Ectodermal cell (in vitro differentiated cells): ENCODE measurements around the gene CLEC20A.

Experiments
- H3K27ac ChIP-seq: 2 replicates; pipeline ENCODE4 v1.7.0; 2013; ENCODE audit warnings: mild to moderate bottlenecking, low read depth, low read length; ENCODE audit not compliant: insufficient read depth, poor library complexity, severe bottlenecking
- H3K27me3 ChIP-seq: 2 replicates; pipeline ENCODE4 v1.7.0; 2013; ENCODE audit warnings: mild to moderate bottlenecking, low read length; ENCODE audit not compliant: insufficient read depth, control insufficient read depth, poor library complexity, severe bottlenecking
- H3K36me3 ChIP-seq: one replicate; pipeline ENCODE4 v1.7.0; 2013; ENCODE audit warnings: low read length; ENCODE audit not compliant: control insufficient read depth, insufficient read depth
- H3K4me1 ChIP-seq: one replicate; pipeline ENCODE4 v1.7.0; 2013; ENCODE audit warnings: low read length; ENCODE audit not compliant: control insufficient read depth, insufficient read depth
- H3K4me3 ChIP-seq: 2 replicates; pipeline ENCODE4 v1.7.0; 2013; ENCODE audit warnings: low read depth, low read length, control low read depth; ENCODE audit not compliant: insufficient read depth
- H3K9me3 ChIP-seq: 2 replicates; pipeline ENCODE4 v1.7.0; 2013; ENCODE audit warnings: mild to moderate bottlenecking, low read length, moderate library complexity; ENCODE audit not compliant: control insufficient read depth
- whole genome bisulfite sequencing, 2 experiments: methylation state at CpG; one replicate each; pipeline ENCODE4 v1.1.7; 2013; ENCODE audit warnings: missing lambda C conversion rate in 2 of 2; 5-methylcytosine and 5-hydroxymethylcytosine counted together

The CLEC20A gene

DNA sequence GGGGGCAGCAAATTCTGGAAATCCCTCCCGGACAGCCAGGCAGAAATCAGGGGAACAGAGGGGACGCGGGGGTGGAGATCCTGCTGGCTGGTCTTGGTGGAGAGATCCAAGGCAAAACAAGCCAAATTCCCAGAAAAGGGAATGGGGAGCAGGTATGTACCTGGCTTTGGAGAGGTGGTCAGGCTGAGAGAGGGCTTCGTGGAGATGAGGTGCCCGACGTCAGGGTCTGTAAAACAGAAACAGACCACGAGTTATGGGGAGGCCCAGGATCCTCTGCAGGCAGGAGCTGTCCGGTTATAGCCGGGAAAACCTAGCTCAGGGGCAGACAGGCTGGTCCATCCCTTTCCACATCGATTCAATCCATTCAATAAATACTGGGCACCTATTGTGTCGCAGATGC lies 4.4 kb downstream of the CLEC20A start:
- Histone ChIP-seq H3K9me3 (no peaks in the 10 kb centered on the region), H3K4me3 (no peak overlapping the region), H3K4me1 (no peaks in the 10 kb centered on the region), H3K27ac (no peak overlapping the region), H3K36me3 (no peaks in the 10 kb centered on the region), H3K27me3 (no peaks in the 10 kb centered on the region)
- WGBS, 2 experiments = 94 to 95% methylated on average over 11 of the region's 11 CpGs

- Histone ChIP-seq H3K9me3 (no peaks in the 10 kb centered on the region), H3K36me3 (no peaks in the 10 kb centered on the region), H3K27ac (no peak overlapping the region), H3K27me3 (no peaks in the 10 kb centered on the region), H3K4me1 (no peaks in the 10 kb centered on the region), H3K4me3 (no peak overlapping the region)
- WGBS, 2 experiments = 86 to 92% methylated on average over 4 of the region's 4 CpGs
These were observed 5.0 kb downstream of the CLEC20A start for GRCh38 chr1:178491721-178492120.

DNA sequence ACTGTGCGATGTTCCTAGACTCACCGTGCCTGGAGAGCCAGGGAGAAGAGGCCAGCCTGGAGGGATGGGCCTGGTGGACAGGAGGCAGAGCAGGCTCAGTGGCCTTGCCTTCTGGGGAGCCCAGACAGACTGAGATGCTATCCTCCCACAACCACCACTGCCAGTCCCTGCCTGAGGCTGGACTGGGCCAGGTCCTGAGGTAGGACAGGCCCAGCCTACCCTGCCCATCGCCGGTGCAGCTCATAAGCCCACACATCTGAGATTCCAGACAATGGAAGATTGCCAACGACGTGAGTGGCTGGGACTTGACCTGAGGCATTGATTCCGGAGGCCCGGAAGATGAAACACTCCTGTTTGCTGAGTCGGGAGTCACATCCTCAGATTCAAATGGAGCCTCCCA lies 5.8 kb downstream of the CLEC20A start:
- no peaks in the 10 kb centered on the region for H3K4me1 ChIP-seq
- no peaks in the 10 kb centered on the region for H3K36me3 ChIP-seq
- 92 to 95% methylated on average over 9 of the region's 9 CpGs for WGBS, 2 experiments
- no peak overlapping the region for H3K4me3 ChIP-seq
- no peak overlapping the region for H3K27ac ChIP-seq
- no peaks in the 10 kb centered on the region for H3K9me3 ChIP-seq
- no peaks in the 10 kb centered on the region for H3K27me3 ChIP-seq

- no peak overlapping the region for H3K4me3 ChIP-seq
- H3K36me3 ChIP-seq = no peaks in the 10 kb centered on the region
- no peaks in the 10 kb centered on the region for H3K9me3 ChIP-seq
- H3K27ac ChIP-seq = no peak overlapping the region
- no peaks in the 10 kb centered on the region for H3K4me1 ChIP-seq
- WGBS, 2 experiments = 95 to 98% methylated on average over 8 of the region's 8 CpGs
- H3K27me3 ChIP-seq = no peaks in the 10 kb centered on the region
These were observed 6.6 kb downstream of the CLEC20A start for GRCh38 chr1:178490136-178490535.

DNA sequence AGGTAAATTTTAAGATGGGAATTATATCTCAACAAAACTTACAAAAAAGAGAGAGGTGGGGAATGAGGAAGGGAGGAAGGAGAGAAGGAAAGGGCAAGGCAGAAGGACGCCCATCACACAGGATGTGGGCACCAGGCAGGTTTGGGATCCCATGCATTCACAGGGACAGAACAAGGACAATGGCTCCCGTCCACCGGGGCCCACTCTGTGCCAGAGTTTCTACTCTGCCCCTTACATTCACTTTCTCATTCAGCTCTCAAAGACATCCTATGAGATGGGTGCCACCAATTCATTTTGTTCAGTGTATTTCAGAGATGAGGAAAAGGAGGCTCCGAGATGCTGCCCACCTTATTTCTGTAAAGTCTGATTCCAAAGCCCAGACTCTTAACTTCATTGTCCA lies 7.4 kb downstream of the CLEC20A start:
- Histone ChIP-seq H3K36me3 (no peaks in the 10 kb centered on the region), H3K4me3 (no peak overlapping the region), H3K4me1 (no peaks in the 10 kb centered on the region), H3K27me3 (no peaks in the 10 kb centered on the region), H3K27ac (no peak overlapping the region), H3K9me3 (no peaks in the 10 kb centered on the region)
- WGBS, 2 experiments = 90 to 95% methylated on average over 4 of the region's 4 CpGs

DNA sequence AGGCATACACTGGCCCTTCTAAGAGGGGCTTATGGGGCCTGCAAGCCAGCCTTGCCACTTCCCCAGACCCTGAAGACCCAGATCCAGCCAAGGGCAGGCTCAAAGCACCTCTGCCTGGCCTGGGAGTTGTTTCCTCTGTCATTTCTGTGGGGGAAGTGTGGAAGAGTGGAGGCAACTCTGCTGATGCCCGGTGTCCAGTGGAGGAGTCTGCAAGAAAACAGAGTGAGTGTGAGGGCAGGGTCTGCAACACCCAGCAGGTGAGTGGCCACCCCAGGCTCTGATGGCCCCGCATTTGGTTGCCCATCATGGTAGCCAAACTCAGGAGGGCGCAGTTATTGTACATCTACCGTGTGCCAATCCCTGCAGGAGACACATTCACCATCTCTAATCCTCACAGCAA lies 8.4 kb downstream of the CLEC20A start:
- H3K27ac ChIP-seq = no peak overlapping the region
- H3K9me3 ChIP-seq = no peaks in the 10 kb centered on the region
- H3K4me3 ChIP-seq = no peak overlapping the region
- no peaks in the 10 kb centered on the region for H3K27me3 ChIP-seq
- no peaks in the 10 kb centered on the region for H3K36me3 ChIP-seq
- 89 to 90% methylated on average over 4 of the region's 4 CpGs for whole genome bisulfite sequencing, 2 experiments
- no peaks in the 10 kb centered on the region for H3K4me1 ChIP-seq

- Histone ChIP-seq H3K9me3 (no peaks in the 10 kb centered on the region), H3K27ac (no peak overlapping the region), H3K4me3 (no peak overlapping the region), H3K27me3 (no peaks in the 10 kb centered on the region), H3K4me1 (no peaks in the 10 kb centered on the region), H3K36me3 (no peaks in the 10 kb centered on the region)
- WGBS, 2 experiments = 92 to 96% methylated on average over 20 of the region's 20 CpGs
These were observed 9.6 kb downstream of the CLEC20A start for GRCh38 chr1:178487070-178487615.

DNA sequence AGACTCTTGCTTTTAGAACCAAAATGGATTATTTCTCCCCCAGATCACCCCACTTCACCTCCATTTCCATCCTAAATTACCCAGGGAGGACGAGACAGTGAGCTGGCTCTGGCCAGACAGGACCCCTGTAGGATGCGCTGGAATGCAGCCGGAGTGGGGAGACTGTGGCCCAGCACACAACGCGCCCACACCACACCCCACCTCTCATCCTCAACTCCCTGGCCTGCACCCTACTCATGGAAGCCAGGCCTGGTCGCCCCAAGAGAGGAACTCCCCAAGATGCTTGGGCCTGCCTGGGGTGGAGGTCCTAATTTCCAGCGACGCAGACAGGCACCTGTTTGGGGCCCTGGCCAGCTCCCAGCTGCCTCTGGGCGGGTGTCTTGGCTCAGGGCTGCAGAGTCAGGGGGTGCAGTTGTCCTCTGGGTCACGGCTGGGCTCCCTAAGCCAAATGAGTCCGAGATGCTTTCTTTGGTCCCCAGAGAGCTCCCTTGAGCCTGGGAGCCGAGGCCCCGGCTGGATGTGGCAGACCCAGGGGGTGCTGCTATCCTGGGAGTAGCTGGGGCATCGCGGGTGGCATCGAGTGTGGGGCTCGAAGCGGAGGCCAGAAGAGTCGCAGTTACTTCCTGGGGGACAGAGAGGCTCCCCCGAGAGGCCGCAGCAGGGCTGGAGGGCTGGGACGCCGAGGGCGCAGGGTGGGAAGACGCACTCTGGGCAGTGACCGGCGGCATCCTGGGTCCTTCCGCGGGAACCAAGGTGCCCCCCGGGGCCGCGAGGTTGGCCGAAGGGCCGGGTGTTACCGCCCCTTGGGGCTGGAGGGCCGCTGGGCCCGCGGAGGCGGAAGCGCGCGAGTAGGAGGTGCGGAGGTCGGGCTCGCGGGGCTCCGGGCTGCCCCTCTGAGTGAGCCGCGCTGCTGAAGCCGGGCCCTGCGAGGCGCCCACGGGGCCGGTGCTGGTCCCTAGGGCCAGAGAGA lies 10.4 kb downstream of the CLEC20A start:
- H3K4me3 ChIP-seq = no peak overlapping the region
- WGBS, 2 experiments = 95 to 96% methylated on average over 54 of the region's 54 CpGs
- no peaks in the 10 kb centered on the region for H3K9me3 ChIP-seq
- H3K4me1 ChIP-seq = no peaks in the 10 kb centered on the region
- no peaks in the 10 kb centered on the region for H3K27me3 ChIP-seq
- H3K27ac ChIP-seq = no peak overlapping the region
- H3K36me3 ChIP-seq = no peaks in the 10 kb centered on the region

DNA sequence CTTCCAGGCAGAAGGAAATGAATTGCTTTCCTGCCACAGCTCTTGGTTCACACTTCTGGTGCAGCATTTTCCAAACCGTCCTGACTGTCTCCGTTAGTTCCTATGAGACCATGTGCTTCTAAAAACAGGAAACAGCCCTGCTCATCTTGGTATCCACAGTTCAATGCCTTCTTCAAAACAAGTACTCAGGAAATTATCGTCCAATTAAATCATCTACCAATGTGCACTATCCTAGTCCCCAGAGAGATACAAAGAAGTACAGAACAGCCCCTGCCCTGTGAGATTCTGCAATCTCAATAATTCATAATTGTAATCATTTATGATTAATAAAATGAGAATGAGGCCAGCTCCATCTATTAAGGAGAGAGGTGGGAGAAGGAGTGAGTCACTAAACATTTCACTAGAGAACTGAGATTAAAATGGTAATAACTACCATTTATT lies 11.2 kb downstream of the CLEC20A start:
- Histone ChIP-seq H3K27me3 (no peaks in the 10 kb centered on the region), H3K4me3 (no peak overlapping the region), H3K9me3 (no peaks in the 10 kb centered on the region), H3K27ac (no peak overlapping the region), H3K36me3 (no peaks in the 10 kb centered on the region), H3K4me1 (no peaks in the 10 kb centered on the region)
- WGBS, 2 experiments = 75 to 76% methylated on average over 3 of the region's 3 CpGs

DNA sequence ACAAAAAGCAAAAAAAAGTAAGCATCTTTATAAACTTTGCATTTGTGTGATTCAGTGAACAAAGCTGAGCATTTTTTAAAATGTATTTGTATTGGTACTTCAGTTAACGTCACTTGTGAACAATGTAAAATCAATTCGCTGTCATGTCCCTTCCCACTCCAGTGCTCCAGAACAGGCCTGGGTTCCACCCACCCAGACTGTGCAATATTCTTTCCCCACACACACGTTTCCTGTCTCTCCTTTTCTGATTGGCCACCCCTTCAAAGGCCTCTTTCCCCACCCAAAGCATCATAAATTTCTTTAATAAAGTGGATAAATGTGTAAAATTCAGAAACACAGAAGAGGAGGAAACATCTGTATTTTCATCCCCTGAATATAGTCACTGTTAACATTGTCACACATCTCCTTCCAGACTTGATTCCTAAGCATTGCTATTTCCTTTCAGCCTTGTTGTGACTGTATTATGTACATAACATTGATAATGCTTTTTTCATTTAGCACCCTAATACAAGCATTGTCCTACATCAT lies 12.0 kb downstream of the CLEC20A start:
- Histone ChIP-seq H3K4me1 (no peaks in the 10 kb centered on the region), H3K36me3 (no peaks in the 10 kb centered on the region), H3K27me3 (no peaks in the 10 kb centered on the region), H3K4me3 (no peak overlapping the region), H3K9me3 (no peaks in the 10 kb centered on the region), H3K27ac (no peak overlapping the region)
- 82 to 88% methylated on average over 3 of the region's 3 CpGs for WGBS, 2 experiments
